GM20431 (cell line): ENCODE results near the gene ZFAND2B.

Experiments used
- in situ Hi-C: fragments of 300-500 bp; cut with MseI, MboI; formaldehyde crosslinking; loops from one replicate; pipeline ENCODE4 v1.15.0; 2020; ENCODE audit warnings: low sequenced_read_pairs; ENCODE audit not compliant: unreplicated experiment

ZFAND2B gene

DNA sequence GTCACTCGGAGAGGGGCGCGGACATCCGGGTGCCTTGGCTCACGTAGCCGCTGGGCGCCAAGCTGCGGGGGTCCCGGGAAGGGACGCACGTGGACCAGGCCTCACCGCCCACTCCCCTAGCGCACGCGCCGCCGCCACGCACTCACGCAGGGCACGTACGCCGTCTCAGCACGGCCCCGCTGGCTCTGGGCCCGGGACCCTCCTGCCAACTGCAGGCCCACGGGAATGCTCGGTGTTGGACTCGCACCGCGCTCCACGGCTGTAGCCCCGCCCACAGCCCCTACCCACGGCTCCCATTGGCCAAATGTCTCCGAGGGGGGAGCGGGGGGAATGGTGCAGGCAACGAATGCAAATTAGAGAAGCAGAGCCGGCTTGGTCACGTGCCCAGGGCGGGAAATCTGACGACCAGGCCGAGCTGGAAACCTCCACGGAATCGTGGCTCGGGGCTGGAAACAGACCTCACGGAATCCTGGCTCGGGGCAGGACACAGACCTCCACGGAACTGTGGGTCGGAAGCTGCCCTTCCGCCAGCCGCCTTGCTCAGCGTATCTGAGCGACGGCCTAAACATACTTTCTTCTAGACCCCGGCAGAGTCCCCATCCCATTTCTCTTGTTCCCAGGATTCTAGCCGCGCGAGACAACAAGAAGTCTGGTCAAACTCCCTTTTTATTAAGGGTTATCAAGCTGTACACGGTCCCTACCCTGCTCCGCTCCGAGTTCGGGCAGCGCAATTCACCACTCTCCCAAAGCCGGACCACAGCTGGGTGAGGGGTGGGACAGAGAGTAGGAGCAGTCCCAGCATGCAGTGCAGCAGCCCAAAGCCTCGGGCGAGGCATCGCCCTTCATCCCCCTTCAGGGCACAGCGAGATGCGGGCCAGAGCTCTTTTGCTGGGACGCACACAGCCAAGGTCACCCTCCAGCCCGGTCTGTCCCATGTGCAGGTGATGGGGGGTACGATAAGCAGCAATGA, 12.4 kb downstream of the ZFAND2B start, which contains the start of gene ABCB6:
ABCB6 (minus strand) TSS at position 227 of the 970 bp plus-strand sequence. CDS start 285 bp downstream, outside the sequence.
- in situ Hi-C loops, result no loop called here

DNA sequence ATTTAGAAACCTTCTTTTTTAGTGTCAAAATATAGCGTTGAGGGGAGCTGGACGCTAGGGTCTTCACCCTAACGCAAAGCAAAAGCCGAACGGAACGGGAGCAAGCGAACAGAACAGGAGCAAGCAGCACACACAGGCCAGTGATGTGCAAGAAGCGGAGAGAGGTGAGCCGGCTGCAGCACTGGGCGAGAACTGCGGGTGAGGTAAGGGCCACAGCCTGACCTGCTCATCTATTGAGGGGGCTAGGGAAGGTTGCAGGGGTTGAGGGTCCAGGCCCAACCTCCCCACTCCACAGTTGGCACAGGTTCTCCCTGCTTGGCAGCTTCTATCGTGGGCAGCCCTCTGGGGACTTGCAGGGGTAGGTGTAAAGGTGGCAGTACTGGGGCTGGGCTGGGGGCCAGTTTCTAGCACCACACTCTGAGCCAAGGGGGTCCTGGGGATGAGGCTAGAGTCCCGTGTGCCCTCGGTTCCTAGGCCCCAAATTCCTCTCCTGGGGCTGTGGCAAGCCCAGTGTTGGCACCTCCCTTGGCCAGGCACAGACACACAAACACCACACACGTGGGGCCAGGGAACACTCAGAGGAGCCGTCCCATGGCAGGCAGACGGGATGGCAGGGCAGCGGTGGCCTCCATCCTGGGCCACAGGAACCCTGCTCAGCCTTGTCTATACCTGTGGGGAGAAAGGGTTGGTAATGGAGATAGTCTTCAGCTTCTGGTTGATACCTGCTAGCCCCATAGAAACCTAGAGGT, 13.4 kb downstream of the ZFAND2B start:
- in situ Hi-C loops, result no loop called here

DNA sequence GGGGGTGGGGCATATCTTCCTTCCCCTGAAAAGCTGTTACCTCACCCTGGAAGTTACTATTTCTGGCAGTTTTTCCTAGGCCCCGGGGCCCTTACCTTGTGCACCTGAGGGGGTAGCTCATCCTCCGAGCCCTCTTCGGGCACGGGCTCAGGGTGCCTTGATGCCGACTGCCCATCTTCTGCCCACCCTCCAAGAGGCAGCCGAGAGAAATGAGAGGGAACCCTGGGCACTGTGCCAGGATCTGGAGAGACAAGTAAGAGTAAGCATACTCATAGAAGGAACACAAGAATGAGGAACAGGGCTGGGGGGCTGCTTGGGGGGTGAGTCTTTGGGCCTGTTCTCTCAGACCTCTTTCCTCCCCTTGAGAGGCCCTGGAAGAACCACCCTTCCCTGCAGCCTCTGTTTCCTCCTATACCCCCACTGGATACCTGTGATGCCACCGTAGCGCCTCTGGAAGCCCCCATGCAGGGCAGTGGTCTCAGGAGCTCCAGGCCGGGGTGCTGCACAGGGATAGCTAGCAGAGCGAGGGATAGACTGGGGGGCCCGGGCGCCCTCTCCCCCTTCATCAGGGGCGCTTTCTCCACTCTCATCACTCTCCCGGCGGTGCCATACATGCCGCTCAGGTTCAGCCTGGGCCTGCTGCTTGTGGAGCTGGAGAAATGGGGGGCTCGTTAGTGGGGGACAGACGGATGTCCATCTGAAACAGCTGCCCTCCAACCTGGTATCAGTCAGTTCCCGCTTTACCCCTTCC, 14.2 kb downstream of the ZFAND2B start:
- in situ Hi-C loops, result no loop called here

DNA sequence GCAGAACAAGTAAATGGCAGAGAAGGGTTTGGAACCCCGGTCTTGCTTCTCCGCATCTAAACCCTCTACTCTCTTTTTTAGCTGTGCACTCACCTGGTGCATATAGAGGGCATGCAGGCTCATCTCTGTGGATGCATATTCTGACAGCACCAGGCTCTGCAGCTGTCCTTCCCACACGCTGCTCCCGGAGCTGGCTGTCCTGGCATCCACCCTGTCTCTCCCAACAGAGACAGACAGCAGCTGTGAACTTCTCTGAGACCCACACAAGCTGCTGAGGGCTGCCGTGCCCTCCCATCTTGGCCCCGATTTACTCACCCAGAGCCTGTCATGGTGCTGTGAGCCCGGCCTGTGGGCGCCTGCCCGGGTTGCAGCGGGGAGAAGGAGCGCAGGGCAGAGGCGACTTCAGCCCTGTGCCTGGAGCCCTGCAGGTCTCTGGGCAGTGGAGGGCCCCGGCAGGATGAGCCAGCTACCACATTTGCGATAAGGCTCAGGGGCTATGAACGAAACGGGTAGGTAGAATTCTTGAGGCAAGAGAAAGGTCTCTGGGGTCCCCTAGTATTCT, 15.5 kb downstream of the ZFAND2B start:
- in situ Hi-C loops, result no loop called here

DNA sequence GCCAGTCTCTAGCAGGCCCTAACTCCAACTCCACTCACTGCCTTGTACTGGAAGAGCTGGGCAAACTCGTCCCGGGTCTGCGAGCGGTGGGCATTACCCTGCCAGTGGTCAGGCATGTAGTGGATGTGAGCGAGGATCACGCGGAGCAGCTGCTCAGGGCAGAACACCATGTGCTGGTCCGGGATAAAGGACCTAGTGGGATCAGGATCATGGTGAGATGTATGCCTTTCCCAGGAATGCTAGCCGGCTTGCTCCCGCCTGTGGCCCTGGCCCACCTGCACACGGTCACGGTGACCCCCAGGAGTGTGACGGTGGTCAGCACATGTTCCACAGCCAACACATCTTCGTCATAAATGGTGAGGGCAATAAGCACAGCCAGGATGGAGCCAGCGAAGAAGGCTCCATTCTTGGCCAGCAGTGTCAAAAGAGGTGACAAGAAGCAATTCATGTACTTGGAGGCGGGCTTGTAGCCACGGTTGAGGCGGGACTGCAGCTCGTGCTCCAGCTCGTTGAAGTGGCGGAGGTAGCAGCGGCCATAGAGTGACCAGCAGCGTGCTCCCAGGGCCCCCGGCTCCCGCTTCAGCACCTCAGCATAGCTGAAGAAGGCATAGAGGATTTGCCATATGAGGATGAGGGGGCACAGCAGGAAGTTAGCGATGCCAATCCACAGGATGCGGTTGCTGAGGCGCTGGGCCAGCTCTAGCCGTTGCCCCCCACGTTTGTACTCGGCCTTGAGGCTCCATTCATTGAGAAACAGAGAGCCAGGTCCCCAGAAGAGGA, 17.4 kb downstream of the ZFAND2B start:
- in situ Hi-C loops, result no loop called here

DNA sequence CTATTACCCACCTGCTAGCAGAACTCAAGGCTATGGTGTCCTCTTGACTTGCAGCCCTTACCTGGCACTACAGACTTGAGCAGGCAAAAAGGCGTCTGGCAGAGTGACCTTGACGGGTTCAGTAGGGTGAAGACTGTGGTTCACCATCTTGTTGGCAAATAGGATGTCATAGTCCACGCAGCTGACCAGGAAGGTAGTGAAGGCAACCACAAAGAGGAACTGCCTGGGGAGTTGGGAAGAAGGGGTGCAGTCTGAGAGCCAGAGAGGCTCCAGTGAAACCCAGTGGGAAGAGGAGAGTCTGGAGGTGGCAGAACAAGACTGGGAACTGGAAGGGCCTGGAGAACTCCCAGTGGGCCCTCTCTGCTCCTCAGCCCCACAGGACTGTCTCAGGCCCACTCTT, 18.8 kb downstream of the ZFAND2B start:
- in situ Hi-C loops, result no loop called here

DNA sequence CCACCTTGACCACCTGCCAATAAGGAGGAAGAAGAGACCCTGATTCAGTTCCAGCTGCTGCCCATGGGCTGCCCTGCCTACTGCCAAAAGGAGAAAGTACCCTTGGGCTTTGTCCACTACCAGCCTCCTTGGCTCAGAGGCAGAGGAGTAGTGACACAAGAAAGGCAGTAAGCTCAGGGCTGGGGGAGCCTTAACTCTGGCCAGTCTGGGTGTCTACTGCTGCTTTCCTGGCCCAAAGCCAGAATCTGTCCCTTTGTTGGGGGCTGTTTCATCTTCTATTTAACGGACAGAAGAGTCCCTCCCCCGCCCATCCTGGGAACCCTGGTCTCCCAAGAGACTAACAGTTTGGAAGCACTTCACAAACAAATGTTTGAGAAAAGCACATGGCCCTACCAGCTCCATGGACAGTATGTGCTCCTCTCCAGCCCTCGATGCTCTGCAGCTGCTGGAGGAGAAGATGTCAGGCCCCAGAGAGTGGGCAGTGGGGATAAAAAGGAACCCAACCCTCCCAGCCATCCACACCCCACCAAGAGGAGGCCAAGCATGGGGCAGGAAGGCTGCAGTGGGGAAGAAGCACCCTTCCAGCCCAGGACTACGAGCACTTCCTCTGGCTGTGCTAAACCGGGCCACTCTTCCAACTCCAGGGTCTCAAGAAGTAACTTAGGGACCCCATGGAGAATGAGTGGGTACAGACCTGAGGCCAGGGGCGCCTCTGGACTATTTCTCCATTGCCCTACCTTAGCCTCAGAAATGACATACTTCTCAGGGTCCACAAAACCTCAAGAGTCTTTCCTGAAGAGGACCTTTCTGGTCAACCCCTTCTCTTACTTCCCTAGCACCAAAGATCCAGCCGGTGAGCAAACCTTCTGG, 21.7 kb downstream of the ZFAND2B start:
- in situ Hi-C loops, result no loop called here

DNA sequence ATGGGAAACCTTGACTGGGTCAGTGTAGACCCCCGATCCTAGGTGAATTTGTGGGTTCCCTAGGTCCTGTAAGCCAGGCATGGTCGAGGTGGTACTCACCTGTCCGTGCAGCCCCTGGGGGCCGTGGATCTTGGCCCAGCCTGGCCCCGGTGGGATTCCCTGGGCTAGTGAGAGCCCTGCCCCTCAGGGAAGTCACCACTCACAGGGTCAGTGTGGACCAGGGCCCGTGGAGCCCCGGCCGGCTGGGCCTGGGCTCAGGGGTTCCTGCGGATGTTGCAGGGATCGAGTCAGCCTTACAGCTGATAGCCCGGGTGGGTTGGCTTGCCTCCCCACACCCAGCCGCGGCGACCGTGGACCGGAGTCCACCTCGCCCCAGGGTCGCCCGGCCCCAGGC, 22.3 kb downstream of the ZFAND2B start:
- in situ Hi-C loops, result no loop called here

DNA sequence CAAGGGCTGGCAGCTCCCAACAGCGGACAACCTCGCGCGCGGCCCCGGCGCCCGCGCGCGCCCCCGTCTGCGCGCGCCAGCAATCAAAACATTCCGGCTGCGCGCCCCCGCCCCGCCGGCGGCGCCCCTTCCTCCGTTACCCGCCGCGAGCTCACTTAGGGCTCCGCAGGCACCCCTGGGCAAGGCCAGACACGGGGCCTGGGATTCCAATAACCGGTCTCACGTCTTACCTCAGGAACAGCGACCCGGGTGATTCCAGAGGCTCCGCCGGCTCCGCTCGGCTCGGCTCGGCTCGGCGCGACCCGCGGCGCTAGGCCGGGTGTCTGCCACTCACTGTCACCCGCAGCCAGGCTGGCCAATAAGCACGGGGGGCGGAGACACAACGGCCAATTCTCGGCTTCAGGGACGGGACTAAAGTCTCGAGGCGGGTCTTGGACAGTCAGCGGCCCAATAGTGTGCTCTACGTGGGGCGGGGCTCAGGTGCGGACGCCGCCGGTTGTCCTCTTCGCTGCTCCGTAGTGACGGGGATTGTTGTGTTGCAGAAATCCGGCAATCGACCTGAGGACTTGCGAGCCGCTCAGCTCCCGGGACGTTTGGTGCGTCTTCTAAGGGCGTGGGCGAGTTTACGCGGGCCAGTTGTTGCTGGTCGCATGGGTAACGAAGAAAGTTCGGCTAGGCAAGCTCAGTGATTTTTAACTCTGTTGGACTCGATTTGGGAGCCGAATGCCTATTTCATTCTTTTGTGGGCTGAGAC, 22.9 kb downstream of the ZFAND2B start, which contains the start of the genes ANKZF1 and ATG9A:
ANKZF1 (plus strand) TSS at position 502 of the 754 bp plus-strand sequence. CDS start 452 bp downstream, outside the sequence.
ATG9A (minus strand) TSS at position 332 of the 754 bp plus-strand sequence. CDS start 1,612 bp downstream, outside the sequence.
- in situ Hi-C loops, result no loop called here

DNA sequence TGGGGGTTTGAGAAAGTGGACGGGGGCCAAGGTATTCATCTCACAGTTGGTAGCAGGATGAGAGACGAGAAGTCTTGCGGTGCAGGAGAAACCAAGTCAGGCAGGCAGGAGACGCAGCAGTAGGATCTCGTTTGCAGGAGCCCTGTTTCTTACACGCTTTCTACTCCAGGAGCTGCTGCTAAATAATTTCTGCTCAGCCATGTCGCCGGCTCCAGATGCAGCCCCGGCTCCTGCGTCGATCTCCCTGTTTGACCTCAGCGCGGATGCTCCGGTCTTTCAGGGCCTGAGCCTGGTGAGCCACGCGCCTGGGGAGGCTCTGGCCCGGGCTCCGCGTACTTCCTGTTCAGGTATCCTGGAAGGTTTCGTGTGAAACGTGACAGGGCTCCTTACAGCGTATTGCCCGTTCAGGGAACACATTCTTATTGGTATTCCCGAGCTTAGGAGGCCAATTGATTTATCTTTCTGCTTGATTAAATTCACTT, 23.5 kb downstream of the ZFAND2B start:
- in situ Hi-C loops, result no loop called here

DNA sequence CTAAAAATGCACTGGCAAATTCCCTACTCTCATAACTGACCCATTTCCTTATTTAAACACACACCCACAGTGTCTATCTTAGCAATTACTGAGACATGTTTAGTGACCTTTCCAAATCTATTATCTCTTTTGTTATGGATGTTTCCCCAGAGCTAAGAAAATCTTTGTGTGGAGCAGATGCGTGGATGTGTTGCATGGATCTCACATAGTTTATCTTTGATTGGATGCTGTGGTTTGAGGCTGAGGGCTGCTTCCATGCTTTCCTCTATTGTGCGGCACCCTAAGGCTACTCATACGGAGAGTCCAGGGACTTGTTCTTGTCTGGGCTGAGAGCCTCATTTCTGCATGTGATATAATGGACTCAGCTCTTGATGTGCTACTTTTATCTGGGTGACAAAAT, 27.7 kb downstream of the ZFAND2B start:
- in situ Hi-C loops, result no loop called here

DNA sequence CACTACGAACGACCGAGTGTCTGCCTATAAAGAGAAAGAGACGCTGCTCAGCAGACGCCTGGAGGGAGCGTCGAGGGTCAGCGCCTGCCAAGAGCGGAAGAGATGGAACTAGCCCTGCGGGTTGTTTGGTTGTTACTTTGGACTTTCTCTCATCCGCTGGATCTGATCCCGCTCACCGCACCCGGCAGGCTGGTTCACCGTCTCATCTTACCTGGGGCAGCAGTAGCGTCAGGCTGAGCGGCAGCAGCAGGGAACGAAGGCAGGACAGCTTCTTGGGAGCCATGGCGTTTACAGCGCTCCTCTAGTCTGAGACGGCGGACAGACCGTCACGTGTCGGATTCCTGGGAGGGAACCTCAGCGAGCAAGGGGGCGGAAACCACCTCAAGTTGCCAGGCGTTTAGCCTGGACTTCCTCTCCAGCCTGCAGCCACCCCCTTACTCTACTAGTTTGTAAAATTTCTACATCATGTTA, 36.7 kb downstream of the ZFAND2B start:
- in situ Hi-C loops, result no loop called here

DNA sequence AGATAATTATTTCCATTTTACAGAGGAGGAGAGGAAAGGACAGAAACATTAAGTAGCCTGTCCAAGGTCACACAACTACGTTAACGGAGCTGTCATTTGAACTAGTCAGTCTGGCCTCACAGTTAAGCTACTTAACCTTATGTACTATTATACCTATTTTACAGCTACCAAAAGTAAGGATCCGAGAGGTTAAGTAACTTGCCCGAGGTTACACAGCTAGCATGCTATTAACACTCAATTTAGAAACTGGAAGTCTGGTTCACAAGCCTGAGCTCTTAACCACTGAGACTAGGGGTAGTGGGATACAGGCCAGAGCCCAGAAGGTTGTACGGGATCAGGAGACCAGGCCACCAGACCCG, 38.2 kb downstream of the ZFAND2B start:
- in situ Hi-C loops, result no loop called here

DNA sequence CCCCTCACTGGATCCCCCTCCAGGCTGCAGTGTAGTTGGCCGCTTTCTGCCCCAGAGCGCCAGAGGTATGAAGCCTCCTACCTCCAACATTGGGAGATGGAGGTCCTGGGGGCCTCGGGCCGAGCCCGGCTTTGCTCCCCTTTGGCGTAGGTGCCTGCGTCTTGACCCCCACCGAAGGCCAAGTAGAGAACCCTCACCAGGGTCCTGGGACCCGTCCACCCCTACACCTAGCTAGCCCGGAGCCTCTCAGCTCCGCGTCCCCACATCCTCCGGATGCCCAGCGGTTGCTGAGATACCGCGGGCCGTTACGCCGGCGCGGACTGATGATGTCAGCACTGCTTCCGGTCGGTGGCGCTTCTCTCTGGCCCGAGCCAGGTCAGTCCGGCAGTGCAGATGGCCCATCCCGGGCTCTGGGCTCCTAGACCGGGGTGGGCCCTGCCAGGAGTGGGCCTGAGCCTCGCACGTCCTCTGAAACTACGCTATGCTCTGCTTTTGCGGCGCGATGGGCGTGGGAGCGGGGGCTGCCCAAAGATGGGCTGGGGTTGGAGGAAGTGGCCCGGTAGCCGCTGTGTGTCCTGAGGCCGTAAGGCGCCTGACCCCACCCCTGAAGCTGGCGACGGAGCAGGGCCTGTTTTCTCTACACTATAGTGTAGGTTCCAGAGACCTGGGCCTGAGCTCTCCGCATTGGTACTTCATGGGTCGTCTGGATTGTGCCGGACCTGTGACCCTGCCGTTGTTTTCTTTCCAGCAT, 38.7 kb downstream of the ZFAND2B start, which contains the start of the genes GLB1L and STK16:
GLB1L (minus strand) TSS at position 297 of the 751 bp plus-strand sequence. CDS start 1,871 bp downstream, outside the sequence.
STK16 (plus strand) TSS at position 332 of the 751 bp plus-strand sequence. CDS start 521 bp downstream, outside the sequence.
- in situ Hi-C loops, result no loop called here

DNA sequence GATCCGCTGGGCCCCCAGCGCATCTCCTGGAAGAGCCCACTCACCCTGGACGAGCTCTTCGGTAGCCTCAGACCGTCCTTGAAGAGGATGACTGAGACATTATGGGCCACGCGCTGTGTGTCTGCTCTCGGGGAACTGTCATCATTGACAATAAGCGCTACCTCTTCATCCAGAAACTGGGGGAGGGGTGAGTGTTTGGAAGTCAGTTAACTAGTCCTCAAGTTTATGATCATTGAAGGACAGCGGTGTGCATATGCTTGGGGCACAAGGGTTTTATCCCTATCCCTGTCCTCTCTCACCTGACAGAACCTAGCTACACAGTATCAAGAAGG, 39.3 kb downstream of the ZFAND2B start:
- in situ Hi-C loops, result no loop called here

DNA sequence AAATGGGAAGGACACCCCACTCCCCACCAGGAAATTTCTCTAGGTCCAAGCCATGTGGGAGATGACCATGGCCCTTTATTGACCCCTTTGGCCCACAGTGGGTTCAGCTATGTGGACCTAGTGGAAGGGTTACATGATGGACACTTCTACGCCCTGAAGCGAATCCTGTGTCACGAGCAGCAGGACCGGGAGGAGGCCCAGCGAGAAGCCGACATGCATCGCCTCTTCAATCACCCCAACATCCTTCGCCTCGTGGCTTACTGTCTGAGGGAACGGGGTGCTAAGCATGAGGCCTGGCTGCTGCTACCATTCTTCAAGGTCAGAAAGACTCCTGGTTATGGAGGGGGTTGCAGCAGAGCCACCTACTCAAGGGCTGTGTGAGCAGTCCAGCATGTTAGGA, 40.0 kb downstream of the ZFAND2B start:
- in situ Hi-C loops, result no loop called here
